H54 (cell line): ENCODE data around the gene ROR2.

Experiments used
- DNase-seq: peaks from one replicate; pipeline ENCODE4 v3.0.0; 2011; ENCODE audit warnings: low spot score, mixed read lengths; ENCODE audit not compliant: insufficient read length
- FAIRE-seq: peaks from 3 replicates; lab custom pipeline; 2011; peaks lifted over from hg19 to GRCh38; lab: Jason Lieb, UNC
- POLR2A ChIP-seq: IDR thresholded peaks from 2 replicates; pipeline ENCODE4 v1.6.1; 2011; ENCODE audit warnings: low read depth, mild to moderate bottlenecking, low read length

The ROR2 gene

DNA sequence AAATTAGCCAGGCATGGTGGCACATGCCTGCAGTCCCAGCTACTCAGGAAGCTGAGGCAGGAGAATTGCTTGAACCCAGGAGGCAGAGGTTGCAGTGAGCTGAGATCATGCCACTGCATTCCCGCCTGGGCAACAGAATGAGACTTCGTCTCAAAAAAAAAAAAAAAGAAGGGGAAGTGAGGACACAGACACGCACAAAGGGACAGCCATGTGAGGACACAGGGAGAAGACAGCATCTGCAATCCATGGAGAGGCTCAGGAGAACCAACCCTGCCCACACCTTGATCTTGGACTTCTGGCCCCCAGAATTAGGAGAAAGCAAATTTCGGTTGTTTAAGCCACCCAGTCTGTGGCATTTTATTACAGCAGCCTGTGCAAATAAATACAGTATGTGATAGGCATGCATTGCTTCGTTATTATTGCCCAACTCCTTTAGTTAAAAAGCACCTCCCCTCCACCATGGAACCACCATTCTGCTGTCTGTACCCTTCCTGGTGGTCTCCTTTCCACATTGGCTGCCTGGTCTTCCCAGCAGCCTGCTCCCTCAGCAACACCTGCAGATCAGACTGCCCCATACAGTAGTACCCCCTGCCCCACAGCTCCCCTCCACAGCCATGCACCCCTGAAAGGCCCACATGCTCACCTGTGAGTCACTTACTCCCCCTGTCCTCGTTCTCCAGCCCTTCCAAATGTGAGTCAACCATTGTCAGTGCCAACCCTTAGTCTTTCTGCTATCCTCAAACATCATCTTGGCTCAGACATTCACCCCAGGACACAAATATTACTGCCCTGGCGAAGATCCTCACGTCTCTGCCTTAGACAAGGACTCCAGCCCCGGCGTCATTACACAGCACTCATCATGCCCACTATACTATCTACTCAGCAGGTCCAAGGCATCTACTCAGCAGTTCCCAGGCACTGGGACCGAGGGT lies 128.8 kb downstream of the ROR2 start:
- no peak for DNase-seq
- FAIRE-seq, result no peak

GRCh38 chr9:91820126-91820750 lies 129.8 kb downstream of the ROR2 start:
- FAIRE-seq (no peak), DNase-seq (no peak)
- no peak for TF ChIP-seq POLR2A

More for the DNA sequence above, 128.8 kb downstream of the ROR2 start:
- TF ChIP-seq POLR2A, result no peak

DNA sequence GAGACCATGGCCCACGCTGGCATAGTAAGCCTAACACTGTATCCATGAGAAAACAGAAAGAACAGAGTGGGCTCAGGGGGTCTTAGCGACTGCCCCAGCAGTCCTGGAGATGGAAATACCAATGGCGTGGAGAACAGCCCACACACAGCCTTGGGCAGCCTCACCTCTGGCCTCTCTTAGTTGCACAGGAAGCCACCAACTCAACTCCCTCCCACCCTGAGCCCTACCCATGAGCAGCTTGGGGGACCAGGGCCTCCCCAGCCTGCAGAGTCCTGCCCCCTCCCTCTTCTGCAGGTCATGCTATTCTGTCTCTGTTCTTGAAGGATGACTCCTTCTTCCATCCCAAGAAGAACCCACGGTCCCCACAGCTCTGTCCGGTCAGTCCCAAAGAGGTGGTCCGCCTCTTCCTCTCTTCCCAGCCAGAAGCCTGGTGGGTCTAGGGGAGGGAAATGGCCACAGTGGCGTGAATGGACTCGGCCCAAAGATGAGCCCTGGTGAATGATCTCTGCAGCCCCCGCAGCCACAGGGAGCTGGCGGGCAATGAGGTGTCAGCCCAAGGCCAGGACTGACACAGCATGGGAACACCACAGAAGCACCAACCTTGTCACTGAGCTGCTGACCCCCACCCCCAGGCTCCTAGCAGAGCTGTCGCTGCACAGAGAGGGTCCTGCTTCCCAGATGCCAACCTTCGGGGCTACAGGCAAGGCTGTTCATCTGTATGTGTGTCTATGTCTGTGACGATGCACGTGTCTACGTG lies 131.2 kb downstream of the ROR2 start:
- DNase-seq (no peak), FAIRE-seq (no peak)
- no peak for TF ChIP-seq POLR2A

DNA sequence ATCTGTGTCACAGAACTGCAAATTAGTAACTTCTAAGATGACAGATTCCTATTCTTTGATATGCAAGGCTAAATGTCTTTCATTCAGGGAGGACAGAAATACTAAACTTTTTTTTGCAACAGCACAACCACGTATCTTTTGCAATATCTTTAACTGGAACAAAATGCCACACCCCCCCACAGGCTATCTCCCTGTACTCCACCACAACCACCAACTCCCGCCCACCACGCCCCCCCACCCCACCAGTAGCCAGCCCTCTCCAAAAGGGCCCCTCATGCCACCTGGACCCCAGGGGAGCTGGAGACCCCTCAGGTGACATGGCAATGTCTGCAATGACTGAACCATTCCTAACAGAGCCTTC lies 131.8 kb downstream of the ROR2 start:
- no peak for DNase-seq
- FAIRE-seq, result no peak
- TF ChIP-seq POLR2A, result no peak

- TF ChIP-seq POLR2A, result no peak
- FAIRE-seq, result no peak
- no peak for DNase-seq
These were observed 132.4 kb downstream of the ROR2 start for GRCh38 chr9:91817493-91818224.

DNA sequence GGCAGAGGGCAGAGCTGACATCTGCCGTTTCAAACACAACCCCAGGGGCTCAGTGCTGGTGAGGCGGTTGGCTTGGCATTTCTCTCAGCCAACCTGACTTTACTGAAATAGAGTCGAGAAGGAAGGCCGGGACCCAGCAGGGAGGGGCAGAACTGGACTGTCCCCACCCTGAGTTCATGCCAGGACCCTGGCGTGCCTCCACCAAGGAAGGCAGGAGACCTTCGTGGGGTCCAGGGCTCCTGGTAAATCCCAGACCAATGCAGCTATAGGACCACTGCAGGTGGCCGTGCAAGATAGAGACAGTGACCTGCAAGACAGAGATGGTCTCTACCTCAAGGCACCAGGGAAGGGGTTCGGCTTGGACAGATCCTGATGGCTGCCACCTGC lies 132.9 kb downstream of the ROR2 start:
- no peak for TF ChIP-seq POLR2A
- DNase-seq, result no peak
- no peak for FAIRE-seq

GRCh38 chr9:91816356-91816755 lies 133.7 kb downstream of the ROR2 start:
- TF ChIP-seq POLR2A, result no peak
- no peak for DNase-seq
- FAIRE-seq, result no peak

GRCh38 chr9:91815896-91816295 lies 134.1 kb downstream of the ROR2 start:
- DNase-seq, result no peak
- no peak for FAIRE-seq
- no peak for TF ChIP-seq POLR2A

DNA sequence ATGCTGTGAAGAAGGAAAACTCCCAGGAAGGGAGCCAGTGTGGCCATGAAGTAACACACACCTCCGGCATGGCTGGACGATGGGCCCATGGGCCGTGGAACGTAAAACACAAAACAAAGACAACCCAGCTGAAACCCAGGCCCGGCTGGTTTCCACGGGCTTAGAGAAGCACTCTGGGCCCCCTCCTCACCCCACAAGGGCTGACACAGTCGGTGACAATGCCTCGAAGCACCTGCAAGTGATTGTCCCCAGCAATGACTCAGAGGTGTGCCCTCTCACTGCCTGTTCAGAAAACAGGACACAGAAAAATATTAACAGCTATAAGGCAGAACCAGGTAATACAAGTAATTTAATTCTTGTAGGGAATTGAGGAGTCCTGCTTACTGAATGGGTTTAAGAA lies 135.3 kb downstream of the ROR2 start:
- no peak for TF ChIP-seq POLR2A
- FAIRE-seq (no peak), DNase-seq (no peak)

DNA sequence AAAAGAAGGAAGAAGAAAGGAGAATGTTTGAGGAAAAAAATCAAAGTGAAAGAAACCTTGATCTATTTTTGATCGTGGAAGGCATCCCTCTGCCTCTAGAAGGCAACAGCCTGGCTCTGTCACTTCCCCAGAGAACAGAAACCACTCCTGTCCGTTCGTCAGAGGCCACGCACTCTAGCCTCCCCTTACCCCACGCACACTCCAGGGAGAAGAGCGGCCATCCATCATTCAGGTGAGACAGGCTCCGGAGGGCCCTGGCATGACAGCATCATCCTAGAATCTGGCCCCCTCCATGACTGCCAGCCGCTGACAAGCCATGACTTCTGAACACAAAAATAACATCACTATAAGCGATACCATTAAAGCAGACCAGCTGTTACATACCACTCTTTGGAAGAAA lies 135.8 kb downstream of the ROR2 start:
- FAIRE-seq (no peak), DNase-seq (no peak)

DNA sequence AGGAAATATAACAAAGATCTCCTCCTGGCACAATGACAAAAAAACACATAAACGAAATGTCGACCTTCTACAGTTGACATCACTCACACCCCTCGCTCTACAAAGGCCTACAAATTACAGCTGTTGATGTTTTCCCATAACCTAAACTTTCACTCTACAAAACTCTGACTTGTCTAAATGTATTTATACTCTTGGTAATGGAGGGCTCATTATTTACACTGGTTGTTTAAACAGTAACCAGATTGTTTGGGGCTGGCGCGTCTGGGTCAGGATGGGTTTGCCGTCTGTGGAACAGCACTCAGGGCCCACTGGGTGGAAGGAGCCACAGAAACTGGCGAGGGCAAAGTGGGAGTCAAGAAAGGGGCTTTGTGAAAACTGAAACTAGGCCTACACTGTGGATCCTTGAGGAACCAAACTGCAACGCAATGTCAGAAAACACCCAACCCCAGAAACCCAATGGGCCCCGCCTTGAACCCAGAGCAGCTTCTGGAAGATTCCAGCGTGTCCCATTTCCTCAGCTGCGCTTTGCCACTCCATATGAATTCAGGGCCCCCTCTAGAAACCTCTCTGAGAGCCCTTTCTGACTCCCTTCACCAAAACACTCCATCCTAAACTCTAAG lies 136.7 kb downstream of the ROR2 start:
- DNase-seq, result no peak
- FAIRE-seq, result no peak
- TF ChIP-seq POLR2A, result no peak

More for the DNA sequence above, 135.8 kb downstream of the ROR2 start:
- TF ChIP-seq POLR2A, result no peak

- no peak for TF ChIP-seq POLR2A
- no peak for DNase-seq
- FAIRE-seq, result no peak
These were observed 137.8 kb downstream of the ROR2 start for GRCh38 chr9:91812191-91812590.
